ENCODE results near the gene TELO2. TPM values are rescaled to one million over a fixed set of nuclear protein-coding genes. Genes with fewer than 3 reads are reported as not detected.

The TELO2 gene
- total and polyA plus RNA-seq, 12 donors: 14.5 to 50.5 (median 20.8) TPM

- Histone ChIP-seq H3K9me3 (no peaks in the 10 kb centered on the region), H3K4me1 (peaks cover 25 to 77% (median 75%) of the 10 kb centered on the region in 9 donors), H3K27ac (peak overlapping the region; percentile 87 to 99 (median 95)), H3K27me3 (peaks cover 0 to 30% (median 0%) of the 10 kb centered on the region in 7 donors), H3K36me3 (peaks cover 0 to 42% (median 9%) of the 10 kb centered on the region in 9 donors), H3K4me3 (peak overlapping the region; percentile 71 to 94 (median 88))
- TF ChIP-seq, protein P1, sequence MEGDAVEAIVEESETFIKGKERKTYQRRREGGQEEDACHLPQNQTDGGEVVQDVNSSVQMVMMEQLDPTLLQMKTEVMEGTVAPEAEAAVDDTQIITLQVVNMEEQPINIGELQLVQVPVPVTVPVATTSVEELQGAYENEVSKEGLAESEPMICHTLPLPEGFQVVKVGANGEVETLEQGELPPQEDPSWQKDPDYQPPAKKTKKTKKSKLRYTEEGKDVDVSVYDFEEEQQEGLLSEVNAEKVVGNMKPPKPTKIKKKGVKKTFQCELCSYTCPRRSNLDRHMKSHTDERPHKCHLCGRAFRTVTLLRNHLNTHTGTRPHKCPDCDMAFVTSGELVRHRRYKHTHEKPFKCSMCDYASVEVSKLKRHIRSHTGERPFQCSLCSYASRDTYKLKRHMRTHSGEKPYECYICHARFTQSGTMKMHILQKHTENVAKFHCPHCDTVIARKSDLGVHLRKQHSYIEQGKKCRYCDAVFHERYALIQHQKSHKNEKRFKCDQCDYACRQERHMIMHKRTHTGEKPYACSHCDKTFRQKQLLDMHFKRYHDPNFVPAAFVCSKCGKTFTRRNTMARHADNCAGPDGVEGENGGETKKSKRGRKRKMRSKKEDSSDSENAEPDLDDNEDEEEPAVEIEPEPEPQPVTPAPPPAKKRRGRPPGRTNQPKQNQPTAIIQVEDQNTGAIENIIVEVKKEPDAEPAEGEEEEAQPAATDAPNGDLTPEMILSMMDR (IDR thresholded peaks at IDR 0.05): peak in 2 of 9 donors; percentile 4 to 9
- peak in 1 of 2 donors; percentile 40 for DNase-seq
- WGBS, 2 donors: 37 to 48% methylated on average over 50 to 57 of the region's 57 CpGs
- intact Hi-C loops (cut with DNase I): loop anchor here in 6 of 10 donors (5.0 kb wide), 3 partner anchors 37 to 78 kb away; partner anchors contain the start of genes CRAMP1 (in 3 of the 6), IFT140 (in 3 of the 6) and TELO2 (in 3 of the 6)
- peak in 4 of 8 donors; percentile 1 to 3 (median 2) for ATAC-seq
These were observed 41.2 kb downstream of the TELO2 start for GRCh38 chr16:1534021-1535020.

GRCh38 chr16:1535391-1536291, 42.5 kb downstream of the TELO2 start:
- peak overlapping the region; percentile 87 to 99 (median 95) for H3K27ac ChIP-seq
- H3K27me3 ChIP-seq: peaks cover 0 to 30% (median 0%) of the 10 kb centered on the region in 7 donors
- ATAC-seq (no peak), DNase-seq (peak in 1 of 2 donors; percentile 40)
- H3K36me3 ChIP-seq: peaks cover 0 to 56% (median 18%) of the 10 kb centered on the region in 9 donors
- H3K4me3 ChIP-seq: peak overlapping the region; percentile 71 to 94 (median 88)
- TF ChIP-seq, protein P1 (IDR thresholded peaks at IDR 0.05): no peak
- peaks cover 26 to 78% (median 75%) of the 10 kb centered on the region in 9 donors for H3K4me1 ChIP-seq
- 44 to 58% methylated on average over 39 of the region's 39 CpGs for WGBS, 2 donors
- no peaks in the 10 kb centered on the region for H3K9me3 ChIP-seq
- intact Hi-C loops (cut with DNase I): no loop called here

GRCh38 chr16:1536601-1537000, 43.4 kb downstream of the TELO2 start:
- DNase-seq: peak in 1 of 2 donors; percentile 17
- no peaks in the 10 kb centered on the region for H3K9me3 ChIP-seq
- H3K27ac ChIP-seq: peak overlapping the region; percentile 87 to 99 (median 95)
- H3K4me3 ChIP-seq: peak overlapping the region; percentile 25 to 94 (median 88)
- no peak for ATAC-seq
- peaks cover 0 to 65% (median 24%) of the 10 kb centered on the region in 9 donors for H3K36me3 ChIP-seq
- peaks cover 29 to 78% (median 74%) of the 10 kb centered on the region in 9 donors for H3K4me1 ChIP-seq
- intact Hi-C loops (cut with DNase I): no loop called here
- 53 to 63% methylated on average over 13 of the region's 13 CpGs for WGBS, 2 donors
- H3K27me3 ChIP-seq: peaks cover 0 to 30% (median 0%) of the 10 kb centered on the region in 7 donors
- TF ChIP-seq, protein P1 (IDR thresholded peaks at IDR 0.05): no peak
